CD4-positive, CD25-positive, alpha-beta regulatory T cell (primary cell): ENCODE data around the gene RNF151. TPM values are rescaled to one million over a fixed set of nuclear protein-coding genes. Genes with fewer than 3 reads are reported as not detected.

Source experiments
- ATAC-seq, 2 donors: fragments of 150-1000 bp; cut with Tn5 transposase; one replicate each; pipeline ENCODE4 v1.10.0; 2021; ENCODE audit warnings: low read depth in 2 of 2, moderate number of reproducible peaks in 2 of 2, moderate library complexity in 1 of 2
- DNase-seq, 3 donors: peaks; one replicate each; pipeline versions ENCODE4 v3.0.0 to v3.0.0-alpha.2; 2012 to 2022; ENCODE audit warnings: mixed read lengths in 1 of 3
- H3K27ac ChIP-seq: one replicate; pipeline ENCODE4 v1.7.0; 2013; ENCODE audit warnings: mild to moderate bottlenecking, low read length; ENCODE audit not compliant: insufficient read depth, poor library complexity, severe bottlenecking
- H3K27me3 ChIP-seq: one replicate; pipeline ENCODE4 v1.7.0; 2013; ENCODE audit warnings: low read length; ENCODE audit not compliant: control insufficient read depth, insufficient read depth
- H3K36me3 ChIP-seq: one replicate; pipeline ENCODE4 v1.7.0; 2013; ENCODE audit warnings: mild to moderate bottlenecking, low read length, moderate library complexity; ENCODE audit not compliant: control insufficient read depth, insufficient read depth
- H3K4me1 ChIP-seq: 2 replicates; pipeline ENCODE4 v1.7.0; 2013; ENCODE audit warnings: mild to moderate bottlenecking, low read length; ENCODE audit not compliant: insufficient read depth, control insufficient read depth, poor library complexity, severe bottlenecking
- H3K4me3 ChIP-seq: one replicate; pipeline ENCODE4 v1.7.0; 2013; ENCODE audit warnings: low read depth, mild to moderate bottlenecking, low read length, moderate library complexity
- H3K9me3 ChIP-seq, 2 experiments: 1 replicate in 1 of 2; 2 replicates in 1 of 2; pipeline ENCODE4 v1.7.0; 2013; ENCODE audit warnings: low read length in 2 of 2, mild to moderate bottlenecking in 1 of 2, moderate library complexity in 1 of 2; ENCODE audit not compliant: control insufficient read depth in 2 of 2
- H3K27ac Mint-ChIP-seq, 3 donors: one replicate each; pipeline ENCODE4 v1.8.0; 2020 to 2022; ENCODE audit warnings: mild to moderate bottlenecking in 3 of 3, mixed read lengths in 3 of 3, moderate library complexity in 2 of 3
- H3K27me3 Mint-ChIP-seq: one replicate; pipeline ENCODE4 v1.8.0; 2022; ENCODE audit warnings: mild to moderate bottlenecking, mixed read lengths
- H3K36me3 Mint-ChIP-seq: one replicate; pipeline ENCODE4 v1.8.0; 2020; ENCODE audit warnings: mixed read lengths
- H3K4me1 Mint-ChIP-seq, 4 donors: one replicate each; pipeline ENCODE4 v1.8.0; 2020 to 2022; ENCODE audit warnings: mixed read lengths in 4 of 4, mild to moderate bottlenecking in 1 of 4
- H3K4me3 Mint-ChIP-seq, 4 donors: one replicate each; pipeline ENCODE4 v1.8.0; 2020 to 2022; ENCODE audit warnings: mild to moderate bottlenecking in 4 of 4, mixed read lengths in 4 of 4, moderate library complexity in 3 of 4
- H3K9me3 Mint-ChIP-seq, 7 donors: one replicate each; pipeline ENCODE4 v1.8.0; 2020 to 2022; ENCODE audit warnings: mixed read lengths in 7 of 7, mild to moderate bottlenecking in 3 of 7, moderate library complexity in 2 of 7
- polyA plus RNA-seq, 4 donors: library from polyadenylated mRNA; unstranded; fragments of 300-500 nt; fragmentation: Illumina TruSeq; gene quantifications; one replicate each; pipeline ENCODE4 v1.2.3, GENCODE V29; 2021
- total RNA-seq: library from RNA; stranded (reverse); gene quantifications from one replicate; pipeline ENCODE4 v1.2.3, GENCODE V29; 2022

Gene RNF151
- total and polyA plus RNA-seq, 5 donors from 2014 or later: not detected

DNA sequence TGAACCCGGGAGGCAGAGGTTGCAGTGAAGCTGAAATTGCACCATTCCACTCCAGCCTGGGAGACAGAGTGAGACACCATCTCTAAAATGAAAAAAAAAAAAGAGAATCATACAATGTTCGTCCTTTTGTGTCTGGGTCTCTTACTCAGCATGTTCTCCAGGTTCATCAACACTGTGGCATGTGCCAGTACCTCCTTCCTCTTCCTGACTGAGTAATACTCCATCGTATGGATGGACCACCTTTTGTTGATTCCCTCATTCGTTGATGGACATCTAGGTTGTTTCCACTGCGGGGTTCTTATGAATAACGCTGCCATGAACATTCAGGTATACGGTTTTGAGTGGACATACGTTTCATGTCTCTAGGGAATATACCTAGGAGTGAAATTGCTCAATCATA, 44.3 kb upstream of the RNF151 start:
- Mint-ChIP-seq H3K27ac (no peak overlapping the region), H3K36me3 (no peaks in the 10 kb centered on the region), H3K9me3 (peaks cover 0 to 2% (median 0%) of the 10 kb centered on the region in 7 donors), H3K27me3 (peaks cover 43% of the 10 kb centered on the region), H3K4me3 (no peak overlapping the region), H3K4me1 (peaks cover 0 to 6% (median 3%) of the 10 kb centered on the region in 4 donors)
- peaks cover 5% of the 10 kb centered on the region for H3K27me3 ChIP-seq
- ATAC-seq (no peak), DNase-seq (no peak)
- no peak overlapping the region for H3K27ac ChIP-seq
- H3K4me1 ChIP-seq: peaks cover 5% of the 10 kb centered on the region
- no peaks in the 10 kb centered on the region for H3K36me3 ChIP-seq
- no peaks in the 10 kb centered on the region for H3K9me3 ChIP-seq
- no peak overlapping the region for H3K4me3 ChIP-seq

DNA sequence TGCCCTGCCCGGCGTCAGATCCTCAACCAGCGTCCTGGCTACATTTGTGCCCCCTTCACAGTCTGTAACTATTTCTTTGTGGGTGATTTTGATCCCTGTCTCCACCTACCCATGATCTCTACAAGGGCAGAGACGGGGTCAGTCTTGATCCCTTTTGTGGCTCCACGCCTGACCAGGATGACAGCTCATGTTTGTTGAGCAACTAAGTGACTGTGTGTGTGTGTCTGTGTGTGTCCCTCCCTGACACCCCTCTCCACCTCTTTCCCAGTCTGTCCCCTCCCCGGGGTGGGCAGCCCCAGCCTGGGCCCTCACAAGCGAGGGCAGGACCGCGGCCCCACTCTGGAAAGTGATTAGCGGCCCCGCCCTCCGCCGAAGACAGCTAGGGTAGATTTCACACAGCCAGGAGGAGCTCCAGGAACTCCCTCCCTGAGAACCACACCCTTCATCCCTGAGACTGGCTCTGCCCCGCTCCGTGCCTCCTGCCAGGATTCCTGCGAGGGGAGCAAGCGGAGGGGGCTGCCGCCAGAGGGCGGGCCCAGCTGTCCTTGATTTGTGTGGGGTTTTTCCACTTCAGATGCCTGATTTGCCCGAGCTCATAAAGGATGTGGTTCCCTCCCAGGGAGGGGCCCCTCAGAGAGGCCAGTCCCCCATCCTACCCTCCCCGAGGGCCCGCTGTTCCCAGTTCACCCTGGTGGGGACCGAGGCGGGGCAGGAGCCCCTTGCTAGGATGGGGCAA, 43.2 kb upstream of the RNF151 start:
- no peak for DNase-seq
- Mint-ChIP-seq H3K4me3 (no peak overlapping the region), H3K27ac (no peak overlapping the region), H3K4me1 (peaks cover 0 to 8% (median 3%) of the 10 kb centered on the region in 4 donors), H3K36me3 (no peaks in the 10 kb centered on the region), H3K9me3 (peaks cover 0 to 2% (median 0%) of the 10 kb centered on the region in 7 donors), H3K27me3 (peaks cover 41% of the 10 kb centered on the region)
- no peak overlapping the region for H3K27ac ChIP-seq
- no peak overlapping the region for H3K4me3 ChIP-seq
- no peaks in the 10 kb centered on the region for H3K36me3 ChIP-seq
- peak in 1 of 2 donors; percentile 17 for ATAC-seq
- peaks cover 5% of the 10 kb centered on the region for H3K27me3 ChIP-seq
- no peaks in the 10 kb centered on the region for H3K9me3 ChIP-seq
- H3K4me1 ChIP-seq: peaks cover 5% of the 10 kb centered on the region

DNA sequence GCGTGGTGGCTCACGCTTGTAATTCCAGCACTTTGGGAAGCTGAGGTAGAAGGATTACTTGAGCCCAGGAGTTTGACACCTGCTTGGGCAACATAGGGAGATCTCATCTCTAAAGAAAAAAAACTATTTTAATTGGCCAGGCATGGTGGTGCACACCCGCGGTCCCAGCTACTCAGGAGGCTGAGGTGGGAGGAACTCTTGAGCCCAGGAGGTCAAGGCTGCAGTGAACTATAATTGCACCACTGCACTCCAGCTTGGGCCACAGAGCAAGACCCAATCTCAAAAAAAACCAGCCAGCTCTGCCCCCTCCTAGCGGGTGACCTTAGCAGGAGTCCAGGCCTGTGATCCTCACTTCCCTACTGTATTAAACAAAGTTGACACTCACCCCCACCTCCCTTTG, 42.6 kb upstream of the RNF151 start:
- no peak for DNase-seq
- H3K4me1 ChIP-seq: peaks cover 6% of the 10 kb centered on the region
- no peak overlapping the region for H3K27ac ChIP-seq
- Mint-ChIP-seq H3K36me3 (no peaks in the 10 kb centered on the region), H3K4me3 (no peak overlapping the region), H3K27ac (no peak overlapping the region), H3K4me1 (peaks cover 0 to 10% (median 3%) of the 10 kb centered on the region in 4 donors), H3K27me3 (peaks cover 37% of the 10 kb centered on the region), H3K9me3 (peaks cover 0 to 2% (median 0%) of the 10 kb centered on the region in 7 donors)
- H3K27me3 ChIP-seq: peaks cover 5% of the 10 kb centered on the region
- no peaks in the 10 kb centered on the region for H3K9me3 ChIP-seq
- ATAC-seq: no peak
- H3K36me3 ChIP-seq: no peaks in the 10 kb centered on the region
- no peak overlapping the region for H3K4me3 ChIP-seq

DNA sequence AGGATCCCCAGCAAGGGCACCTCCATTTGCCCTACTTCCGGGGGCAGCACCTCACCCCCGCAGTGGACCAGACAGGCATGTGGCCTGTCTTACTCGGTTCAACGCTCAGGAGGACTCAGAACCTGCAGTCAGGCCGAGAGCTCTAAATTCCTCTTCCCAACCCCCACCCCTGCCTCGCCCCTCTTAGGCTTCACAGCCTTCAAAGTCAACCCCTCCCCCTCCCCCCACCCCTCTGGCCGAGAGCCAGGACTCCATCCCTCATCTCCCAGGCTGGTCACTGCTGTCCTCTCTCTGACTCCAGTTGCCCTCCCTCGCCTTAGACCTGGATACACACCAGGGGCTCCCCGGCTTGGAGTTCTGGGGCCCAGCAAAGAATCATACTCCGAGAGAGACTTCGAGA, 40.4 kb upstream of the RNF151 start:
- ATAC-seq: no peak
- H3K36me3 ChIP-seq: no peaks in the 10 kb centered on the region

DNA sequence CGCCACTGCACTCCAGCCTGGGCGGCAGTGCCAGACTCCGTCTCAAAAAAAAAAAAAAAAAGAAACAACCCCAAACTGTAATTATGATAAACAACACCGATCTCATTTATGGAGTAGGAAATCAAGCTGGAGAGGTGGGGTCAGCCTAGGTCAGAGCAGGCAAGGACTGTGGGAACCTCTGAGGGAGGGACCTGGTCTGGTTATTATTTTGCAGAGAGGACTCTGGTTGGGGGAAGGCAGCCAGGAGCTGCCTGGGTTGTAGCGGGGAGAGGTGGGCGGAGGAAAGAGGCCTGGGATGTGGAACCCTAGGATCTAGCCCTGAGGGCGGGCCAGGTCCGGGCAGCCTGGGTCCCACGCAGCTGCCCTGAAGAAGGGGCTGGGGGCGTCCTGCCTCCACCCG, 37.6 kb upstream of the RNF151 start:
- Histone ChIP-seq H3K4me3 (no peak overlapping the region), H3K9me3 (no peaks in the 10 kb centered on the region)
- no peak for DNase-seq

More for the DNA sequence above, 40.4 kb upstream of the RNF151 start:
- Mint-ChIP-seq H3K4me1 (peaks cover 0 to 6% (median under 1%) of the 10 kb centered on the region in 4 donors), H3K36me3 (no peaks in the 10 kb centered on the region), H3K27me3 (peaks cover 27% of the 10 kb centered on the region), H3K4me3 (no peak overlapping the region), H3K9me3 (no peaks in the 10 kb centered on the region), H3K27ac (no peak overlapping the region)
- Histone ChIP-seq H3K27ac (no peak overlapping the region), H3K27me3 (peaks cover 5% of the 10 kb centered on the region), H3K9me3 (no peaks in the 10 kb centered on the region), H3K4me1 (peaks cover 17% of the 10 kb centered on the region), H3K4me3 (no peak overlapping the region)
- DNase-seq: no peak

DNA sequence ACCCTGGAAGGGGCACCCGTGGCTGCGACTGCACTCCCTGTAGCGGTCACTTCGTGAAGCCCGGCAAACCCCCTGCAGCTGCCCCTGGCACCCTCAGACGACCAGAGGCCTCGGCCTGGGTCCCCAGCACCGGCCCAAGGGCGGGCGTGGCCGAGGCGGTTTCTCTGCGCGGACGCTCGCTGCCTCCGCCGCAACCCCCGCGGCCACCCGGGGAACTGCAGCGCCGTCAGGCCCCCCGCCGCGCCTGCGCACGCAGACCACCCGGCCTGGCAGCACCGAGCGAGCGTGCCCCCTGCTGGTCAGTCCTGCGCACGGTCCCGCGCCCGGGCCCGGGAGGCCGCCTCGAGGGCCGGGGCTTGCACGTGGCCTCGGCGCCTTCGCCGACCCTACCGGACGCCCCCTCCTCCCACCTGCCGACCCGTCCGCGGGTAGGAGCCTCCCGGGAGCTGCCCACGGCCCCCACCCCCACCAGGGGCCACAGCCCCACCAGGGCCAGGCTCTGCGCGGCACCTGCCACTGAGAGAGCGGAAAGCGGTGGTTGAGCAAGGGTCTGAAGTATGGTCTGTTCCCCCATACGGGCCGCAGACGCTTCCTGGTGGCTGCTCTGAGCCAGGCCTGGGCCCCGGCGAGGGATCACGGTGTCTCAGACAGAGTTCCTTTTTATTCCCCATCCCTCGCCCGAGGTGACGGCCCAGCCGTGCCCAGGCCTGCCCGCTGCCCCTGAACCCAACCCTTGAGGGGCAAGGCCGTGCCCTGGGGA, 36.9 kb upstream of the RNF151 start:
- ATAC-seq: peak; percentile 93 to 96

More for the DNA sequence above, 37.6 kb upstream of the RNF151 start:
- no peak overlapping the region for H3K27ac ChIP-seq
- Mint-ChIP-seq H3K27ac (no peak overlapping the region), H3K36me3 (no peaks in the 10 kb centered on the region), H3K9me3 (no peaks in the 10 kb centered on the region), H3K27me3 (peaks cover 9% of the 10 kb centered on the region), H3K4me1 (peaks cover 0 to 6% (median 0%) of the 10 kb centered on the region in 4 donors), H3K4me3 (peak overlapping the region in 3 of 4 donors; percentile 52 to 87 (median 79))
- peak in 1 of 2 donors; percentile 4 for ATAC-seq
- H3K4me1 ChIP-seq: peaks cover 12% of the 10 kb centered on the region
- no peaks in the 10 kb centered on the region for H3K36me3 ChIP-seq
- H3K27me3 ChIP-seq: no peaks in the 10 kb centered on the region

DNA sequence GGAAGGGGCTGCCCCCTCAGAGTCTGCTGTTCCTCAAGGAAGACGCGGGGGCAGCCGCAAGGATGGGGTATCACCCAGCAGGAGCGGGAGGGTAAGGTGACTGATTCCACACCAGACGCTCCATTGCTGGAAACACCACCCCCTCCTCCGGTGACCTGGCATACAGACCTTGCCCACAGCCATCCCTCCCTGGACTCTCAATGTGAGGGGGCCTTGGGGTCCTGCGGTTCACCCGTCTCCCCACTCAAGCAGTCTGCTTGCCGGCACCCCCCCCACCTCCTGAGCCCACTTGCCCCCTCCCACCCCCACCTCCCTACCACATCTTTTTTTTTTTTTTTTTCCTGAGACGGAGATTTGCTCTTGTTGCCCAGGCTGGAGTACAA, 36.3 kb upstream of the RNF151 start:
- peaks cover 4% of the 10 kb centered on the region for H3K27me3 Mint-ChIP-seq
- Histone ChIP-seq H3K9me3 (no peaks in the 10 kb centered on the region), H3K4me1 (peaks cover 12% of the 10 kb centered on the region), H3K4me3 (no peak overlapping the region), H3K27ac (no peak overlapping the region), H3K27me3 (no peaks in the 10 kb centered on the region), H3K36me3 (no peaks in the 10 kb centered on the region)
- no peak for DNase-seq
- no peak for ATAC-seq
- H3K4me3 Mint-ChIP-seq: peak overlapping the region in 2 of 4 donors; percentile 20 to 32
- no peak overlapping the region for H3K27ac Mint-ChIP-seq
- no peaks in the 10 kb centered on the region for H3K36me3 Mint-ChIP-seq
- H3K4me1 Mint-ChIP-seq: peaks cover 0 to 6% (median 0%) of the 10 kb centered on the region in 4 donors
- no peaks in the 10 kb centered on the region for H3K9me3 Mint-ChIP-seq

More for the DNA sequence above, 36.9 kb upstream of the RNF151 start:
- Mint-ChIP-seq H3K4me3 (peak overlapping the region in 1 of 4 donors; percentile 70), H3K27ac (no peak overlapping the region), H3K36me3 (no peaks in the 10 kb centered on the region), H3K27me3 (peaks cover 6% of the 10 kb centered on the region), H3K4me1 (peaks cover 0 to 6% (median 0%) of the 10 kb centered on the region in 4 donors), H3K9me3 (no peaks in the 10 kb centered on the region)
- H3K9me3 ChIP-seq: no peaks in the 10 kb centered on the region
- no peaks in the 10 kb centered on the region for H3K36me3 ChIP-seq
- no peaks in the 10 kb centered on the region for H3K27me3 ChIP-seq
- H3K4me1 ChIP-seq: peaks cover 12% of the 10 kb centered on the region
- DNase-seq: peak; percentile 82 to 90 (median 84)
- no peak overlapping the region for H3K4me3 ChIP-seq
- H3K27ac ChIP-seq: no peak overlapping the region
